H1 (cell line): ENCODE measurements around the gene PKN1.

Experiments
- GABPA ChIP-seq: IDR thresholded peaks from 2 replicates; pipeline ENCODE4 v1.6.1; 2011; ENCODE audit warnings: mild to moderate bottlenecking, low read length, moderate library complexity, borderline replicate concordance; ENCODE audit not compliant: insufficient read depth
- MAX ChIP-seq: IDR thresholded peaks from 2 replicates; pipeline ENCODE4 v1.6.1; 2012; ENCODE audit warnings: inconsistent platforms
- POLR2AphosphoS5 ChIP-seq: IDR thresholded peaks from 2 replicates; pipeline ENCODE4 v1.6.1; 2011; ENCODE audit warnings: low read depth, low read length

DNA sequence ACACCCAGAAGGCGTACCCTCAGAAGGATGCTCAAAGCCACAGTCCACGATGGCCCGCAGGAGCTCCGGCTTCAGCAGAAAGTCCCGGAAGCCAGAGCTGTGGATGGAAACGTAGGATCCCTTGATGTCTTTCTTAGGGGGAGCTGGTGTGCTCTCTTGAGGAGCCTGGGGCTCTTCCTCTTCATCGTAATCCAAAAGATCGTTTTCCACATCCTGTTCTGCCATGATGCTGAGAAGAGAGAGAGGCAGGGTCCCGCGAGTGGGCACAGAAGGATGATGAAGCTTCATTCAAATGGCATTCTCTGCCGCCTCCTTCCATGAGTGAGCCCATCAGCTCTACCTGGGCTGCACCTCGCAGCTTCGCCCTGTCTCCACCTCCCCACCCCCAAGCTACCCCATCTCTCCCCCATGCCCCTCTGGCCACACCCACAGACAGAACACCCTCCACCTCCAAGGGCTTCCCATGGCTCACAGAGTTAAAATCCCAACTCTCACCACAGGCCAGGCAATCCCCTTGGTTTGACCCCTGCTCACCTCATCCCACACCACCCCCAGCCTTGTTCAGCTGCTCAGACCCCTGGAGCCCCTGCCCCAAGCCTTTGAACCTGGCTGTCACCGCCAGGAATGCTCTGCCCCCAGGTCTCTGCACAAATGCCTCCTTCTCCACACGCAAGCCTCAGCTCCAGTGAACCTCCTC is 20.0 kb upstream of the PKN1 start:
- TF ChIP-seq GABPA, result no peak
- TF ChIP-seq POLR2AphosphoS5, result no peak
- no peak for TF ChIP-seq MAX
